Stimulated activated CD8-positive, alpha-beta memory T cell treated with anti-CD3 and anti-CD28 coated beads, Interleukin-2, amount 100 ng/mL, for 1 hour (primary cell): ENCODE measurements around the gene IGF1R.

Experiments used
- DNase-seq, 2 donors: peaks; one replicate each; pipeline ENCODE4 v3.0.0-alpha.2; 2020; ENCODE audit warnings: low read depth in 2 of 2

Gene IGF1R

DNA sequence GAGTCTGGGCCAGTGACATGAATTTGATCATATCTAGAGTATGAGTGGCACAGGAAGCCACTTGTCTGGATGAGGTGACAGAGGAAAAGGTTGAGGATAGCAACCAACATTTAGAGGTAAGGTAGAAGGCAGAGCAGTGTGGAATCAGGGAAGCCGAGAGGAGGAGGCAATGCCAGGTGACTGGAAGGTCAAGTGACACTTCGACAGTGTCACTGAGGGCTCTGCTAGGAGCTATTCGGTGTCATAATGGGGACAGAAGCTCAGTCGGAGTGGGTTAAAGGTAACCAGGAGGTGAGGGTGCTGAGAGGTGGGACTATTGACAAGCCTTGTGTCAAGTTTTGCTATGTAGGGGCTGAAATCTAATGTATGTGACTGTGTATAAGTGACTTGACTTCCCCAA lies 56.7 kb downstream of the IGF1R start:
- no peak for DNase-seq

DNA sequence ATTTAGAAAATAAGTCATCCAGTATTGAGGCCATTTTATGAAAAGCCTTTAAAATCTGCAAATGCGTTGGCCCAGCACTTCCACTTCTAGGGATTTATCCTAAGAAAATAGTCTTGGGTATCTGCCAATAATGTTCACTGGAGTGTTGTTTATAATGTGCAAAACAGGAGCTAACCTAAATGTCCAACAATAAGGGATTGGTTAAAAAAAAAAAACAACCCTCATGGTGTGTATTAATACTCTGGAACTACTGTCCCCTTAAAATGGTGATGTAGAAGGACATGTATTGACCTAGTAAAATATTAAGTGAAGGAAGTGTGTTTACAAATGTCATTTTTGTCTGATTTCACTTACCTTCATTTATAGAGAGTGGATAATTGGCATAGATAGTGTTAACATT lies 58.0 kb downstream of the IGF1R start:
- DNase-seq = no peak

DNA sequence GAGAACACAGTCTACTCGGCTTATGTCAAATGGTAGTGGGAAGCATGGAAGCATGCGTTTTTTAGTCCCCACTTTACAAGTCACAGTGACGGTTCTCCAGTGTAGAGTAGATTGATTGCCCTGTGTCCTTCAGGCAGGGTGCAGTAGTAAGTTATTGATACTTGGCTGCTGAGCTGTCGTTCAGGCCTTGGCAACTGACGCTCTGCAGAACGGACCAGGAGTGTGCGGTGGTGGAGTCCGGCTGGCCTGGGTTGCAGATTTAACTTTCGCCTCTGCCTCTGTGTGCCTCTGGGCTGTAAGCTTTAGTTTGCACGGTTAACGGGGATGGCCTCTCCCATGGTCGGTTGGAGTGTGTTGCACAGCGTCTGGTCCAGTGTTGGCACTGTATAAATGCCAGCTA lies 58.6 kb downstream of the IGF1R start:
- no peak for DNase-seq

DNA sequence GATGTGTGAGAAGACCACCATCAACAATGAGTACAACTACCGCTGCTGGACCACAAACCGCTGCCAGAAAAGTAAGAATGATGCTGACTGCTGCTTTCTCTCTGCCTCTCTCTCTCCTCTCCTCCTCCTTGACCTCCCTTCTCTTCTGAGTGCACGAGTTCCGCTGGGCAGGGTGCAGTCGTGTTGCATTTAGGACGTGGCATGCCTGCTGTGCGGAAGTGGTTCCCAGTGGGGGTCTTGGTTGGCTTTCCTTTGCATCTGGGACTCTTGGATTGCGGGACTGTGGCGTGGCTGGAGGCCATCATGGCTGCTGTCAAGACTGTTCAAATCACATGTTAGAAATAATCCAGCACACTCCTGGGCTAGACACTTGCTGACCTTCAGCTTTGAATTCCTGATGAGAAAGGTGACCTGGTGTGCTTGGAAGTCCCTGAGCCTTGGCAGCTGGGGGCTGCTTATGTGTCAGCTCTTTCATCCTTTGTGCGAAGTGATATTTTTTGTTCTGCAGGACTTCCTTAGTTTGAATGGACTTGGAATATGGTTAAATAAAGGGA lies 59.8 kb downstream of the IGF1R start:
- DNase-seq = no peak

DNA sequence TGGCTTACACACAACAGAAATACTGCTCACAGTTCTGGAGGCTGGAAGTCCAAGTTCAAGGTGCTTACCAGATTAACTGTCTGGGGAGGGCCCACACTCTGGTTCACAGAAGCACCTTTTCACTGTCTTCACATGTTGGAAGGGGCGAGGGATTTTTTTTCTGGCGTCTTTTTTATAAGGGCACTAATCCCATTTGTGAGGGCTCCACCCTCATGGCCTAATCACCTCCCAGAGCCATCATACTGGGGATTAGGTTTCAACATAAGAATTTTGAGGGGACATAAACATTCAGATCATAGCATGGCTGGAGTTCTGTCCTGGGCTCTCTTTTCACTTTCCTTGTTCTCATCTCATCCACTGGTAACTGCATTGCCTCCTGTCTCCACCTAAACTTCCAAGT lies 63.5 kb downstream of the IGF1R start:
- DNase-seq = no peak

DNA sequence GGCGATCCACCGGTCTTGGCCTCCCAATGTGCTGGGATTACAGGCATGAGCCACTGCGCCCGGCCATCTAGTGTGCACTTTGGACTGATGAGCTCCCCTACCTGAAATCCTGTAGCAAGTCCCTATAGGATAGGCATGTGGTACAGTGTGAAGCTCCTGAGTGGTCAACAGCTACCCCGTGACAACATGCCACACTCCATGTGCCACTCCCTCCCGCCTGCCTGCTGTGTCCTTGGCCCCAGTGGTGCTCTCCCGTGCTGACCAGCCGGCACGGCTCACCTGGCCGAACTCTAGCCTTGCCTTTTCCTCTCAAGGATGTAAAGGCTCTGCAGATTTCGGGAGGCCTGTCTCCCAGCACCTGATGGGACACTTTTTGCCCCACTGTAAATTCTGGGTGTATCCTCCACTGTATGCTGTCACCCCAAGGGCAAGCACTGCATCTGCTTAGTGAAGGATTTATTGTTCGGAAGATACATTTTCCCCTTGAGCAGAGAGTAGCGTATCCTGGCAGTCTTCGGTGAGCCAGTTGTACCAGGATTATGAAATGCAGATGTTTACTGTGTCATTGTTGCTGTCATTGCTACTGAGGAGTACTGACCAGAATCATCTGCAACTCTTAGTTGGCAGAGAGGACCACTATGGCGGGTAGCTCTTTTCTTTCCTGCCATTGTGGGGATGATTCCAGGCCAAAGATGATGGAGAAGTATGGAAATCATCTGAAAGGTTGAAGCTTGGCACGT lies 64.7 kb downstream of the IGF1R start:
- no peak for DNase-seq

DNA sequence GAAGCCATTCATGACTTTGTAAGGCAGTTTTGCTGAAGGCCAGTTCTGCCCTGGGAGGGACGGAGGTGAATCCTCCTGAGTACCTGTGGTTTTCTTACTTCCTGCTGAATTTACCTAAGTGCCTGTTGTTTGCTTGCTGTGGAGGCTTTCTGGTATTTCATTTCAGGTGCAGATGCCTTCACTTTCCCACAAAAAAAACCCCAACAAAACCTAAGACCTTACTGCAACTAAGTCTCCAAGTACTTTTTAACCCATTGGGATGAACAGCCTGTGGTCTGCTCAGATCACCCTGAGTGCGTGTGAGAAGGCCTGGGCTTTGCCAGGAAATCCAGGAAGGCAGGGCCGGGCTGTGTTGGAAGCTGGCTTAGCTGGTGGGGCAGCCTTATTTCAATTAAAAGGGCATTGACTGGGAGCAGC lies 65.3 kb downstream of the IGF1R start:
- no peak for DNase-seq

DNA sequence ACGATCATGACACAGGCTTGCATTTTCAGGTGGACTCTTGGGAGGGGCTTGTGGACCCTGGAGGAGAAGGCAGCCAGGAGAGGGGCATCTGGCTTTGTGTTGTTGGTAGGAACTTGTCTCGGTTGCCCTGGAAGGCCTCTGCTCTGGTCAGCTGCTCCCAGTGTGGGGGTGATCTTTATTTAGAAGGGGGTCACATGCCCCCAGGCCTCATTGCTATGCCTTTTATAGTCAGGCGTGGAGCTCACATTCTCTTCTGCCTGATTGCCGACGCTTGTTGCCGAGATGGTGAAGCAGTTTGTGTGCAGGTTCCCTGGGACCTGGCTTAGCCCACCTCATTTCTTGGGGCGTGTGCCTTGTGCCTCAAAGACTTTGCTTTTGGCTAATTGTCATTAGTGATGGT lies 66.6 kb downstream of the IGF1R start:
- no peak for DNase-seq

DNA sequence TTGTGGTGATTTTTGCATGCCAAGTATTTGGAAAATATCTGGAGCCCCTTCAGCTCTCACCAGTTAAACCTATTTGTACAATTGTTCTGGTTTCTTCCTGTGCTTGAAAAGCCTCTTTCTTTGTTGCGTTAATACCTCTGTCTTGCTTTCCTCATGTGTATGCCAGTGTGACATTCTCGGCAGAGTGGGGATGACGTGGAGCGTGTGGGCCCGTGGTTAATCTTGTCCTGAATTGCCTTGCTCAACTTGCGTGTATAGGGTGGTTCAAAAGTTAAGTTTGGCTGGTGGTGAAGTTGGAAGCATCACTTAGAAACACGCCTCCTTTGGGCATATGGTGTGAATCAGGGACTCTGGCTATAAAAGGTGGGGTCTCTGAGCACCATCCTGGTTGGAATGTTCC lies 67.1 kb downstream of the IGF1R start:
- DNase-seq = no peak

DNA sequence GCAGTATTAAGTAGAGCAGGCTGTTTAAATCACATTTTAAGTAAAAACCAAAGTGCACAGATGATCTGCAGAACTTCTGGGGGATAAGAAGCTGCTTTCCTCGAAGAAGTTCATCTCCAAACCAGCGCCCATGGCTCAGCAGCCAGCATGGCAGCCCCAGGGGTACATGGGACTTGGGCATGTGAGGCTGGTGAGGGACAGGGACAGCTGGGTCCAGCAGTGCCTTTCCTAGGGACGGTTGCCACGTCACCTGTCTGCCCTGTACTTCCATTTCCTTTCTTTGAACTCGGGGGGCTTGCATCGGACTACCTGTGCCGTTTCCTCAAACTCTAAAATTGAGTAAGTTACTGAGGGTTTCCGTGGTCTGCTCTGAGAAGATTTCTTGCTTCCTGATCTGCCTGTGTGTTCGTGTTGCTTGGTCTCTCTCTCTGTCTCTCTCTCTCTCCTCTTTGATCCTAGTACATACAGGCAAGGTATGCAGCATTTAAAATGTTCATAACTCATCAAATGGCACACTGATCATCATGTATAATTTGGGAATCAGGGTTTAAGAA lies 67.6 kb downstream of the IGF1R start:
- no peak for DNase-seq

DNA sequence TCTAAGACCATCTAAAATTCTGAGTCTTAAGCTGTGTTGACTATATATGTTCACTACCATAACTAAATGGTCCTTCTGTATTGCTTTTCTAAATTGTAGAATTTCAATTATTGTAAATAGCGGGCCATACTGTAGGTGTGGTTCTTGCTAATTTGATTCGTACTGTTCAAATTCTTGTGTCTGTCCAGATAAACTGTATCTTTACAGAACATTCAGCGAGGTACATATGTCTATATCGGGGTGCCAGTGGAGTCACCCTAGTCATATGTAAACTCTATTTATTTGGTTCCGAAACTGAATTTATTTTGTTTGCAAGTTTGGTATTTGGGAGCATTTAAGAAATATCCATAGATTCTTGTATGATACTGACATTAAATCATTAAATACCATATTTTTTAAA lies 69.0 kb downstream of the IGF1R start:
- DNase-seq = no peak

DNA sequence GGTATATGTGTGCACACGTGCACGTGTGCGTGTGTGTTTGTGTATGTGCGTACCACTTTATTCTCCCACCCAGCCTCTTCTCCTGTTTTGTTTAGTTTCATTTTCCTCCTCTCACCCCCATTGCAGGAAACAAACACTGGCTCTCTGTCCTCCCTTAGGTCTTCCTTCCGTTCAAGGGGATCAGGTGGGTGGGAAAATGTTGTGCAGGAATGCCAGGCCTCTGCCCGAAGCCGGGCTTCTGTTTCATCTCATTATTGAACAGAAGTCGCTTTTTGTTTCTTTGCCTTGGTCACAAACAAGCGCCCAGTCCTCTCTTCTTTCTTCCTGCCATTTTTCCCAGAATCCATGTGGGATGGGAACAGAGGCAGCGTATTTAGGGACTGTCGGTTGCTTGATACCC lies 69.6 kb downstream of the IGF1R start:
- DNase-seq = no peak

DNA sequence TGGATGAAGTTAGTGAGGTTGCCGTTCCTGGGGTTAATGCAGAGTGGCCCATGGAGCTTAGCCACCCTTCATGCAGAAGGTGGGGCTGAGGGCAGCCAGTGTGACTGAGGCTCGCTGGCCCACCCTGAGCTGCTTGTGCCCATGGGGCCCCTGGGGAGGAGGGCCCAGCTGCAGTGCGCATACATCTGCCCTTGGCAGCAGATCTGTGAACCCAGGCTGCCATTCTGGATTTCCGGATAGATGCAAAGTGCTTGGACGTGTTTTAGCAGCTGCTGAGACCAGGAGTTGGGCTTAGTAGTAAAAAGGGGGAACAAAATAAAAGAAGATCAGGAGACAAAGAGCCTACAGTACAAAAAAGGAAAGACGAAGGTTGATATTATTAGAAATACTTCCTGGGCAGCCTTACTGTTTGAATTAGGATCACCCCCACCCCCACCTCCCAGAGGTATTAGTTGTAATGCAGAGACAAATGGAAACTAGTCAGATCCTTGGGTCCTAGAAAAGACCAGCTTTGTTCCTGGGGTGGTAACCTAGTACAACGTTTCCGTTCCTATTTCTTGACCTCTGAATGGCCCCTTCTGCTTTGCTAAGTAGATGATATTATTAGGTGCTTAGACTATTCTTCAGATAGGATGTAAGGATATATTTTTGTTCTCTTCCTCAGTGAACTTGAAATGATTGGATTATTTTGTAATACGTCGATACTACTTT lies 70.2 kb downstream of the IGF1R start:
- no peak for DNase-seq

DNA sequence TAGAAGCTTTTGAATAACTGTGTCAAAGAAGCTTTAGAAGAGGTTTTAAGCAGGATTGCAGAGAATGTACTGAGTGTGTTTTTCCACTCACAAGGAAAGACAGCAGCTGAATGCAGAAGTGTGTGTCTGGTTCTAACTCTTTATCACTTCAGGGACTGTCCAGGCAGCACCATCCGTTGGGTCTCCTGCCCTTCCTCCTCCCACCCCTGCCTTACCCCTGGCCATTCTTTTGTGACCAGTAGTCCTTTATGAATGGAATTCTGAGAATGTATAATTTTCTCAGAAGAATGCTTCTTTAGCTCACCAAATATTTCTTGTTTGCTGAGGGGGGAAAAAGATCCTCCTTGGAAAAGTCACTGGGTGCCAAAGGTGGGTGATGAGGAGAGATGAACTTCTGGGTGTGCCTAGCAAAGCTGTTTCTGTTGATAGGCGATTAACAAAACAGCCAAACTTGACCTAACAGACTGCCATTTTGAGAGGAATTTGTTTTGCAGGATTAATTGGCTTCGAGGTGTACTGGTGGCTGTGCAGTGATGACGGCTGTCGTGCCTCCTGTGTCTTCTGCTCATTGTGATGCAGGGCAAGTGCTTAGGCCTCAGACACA lies 70.9 kb downstream of the IGF1R start:
- no peak for DNase-seq

DNA sequence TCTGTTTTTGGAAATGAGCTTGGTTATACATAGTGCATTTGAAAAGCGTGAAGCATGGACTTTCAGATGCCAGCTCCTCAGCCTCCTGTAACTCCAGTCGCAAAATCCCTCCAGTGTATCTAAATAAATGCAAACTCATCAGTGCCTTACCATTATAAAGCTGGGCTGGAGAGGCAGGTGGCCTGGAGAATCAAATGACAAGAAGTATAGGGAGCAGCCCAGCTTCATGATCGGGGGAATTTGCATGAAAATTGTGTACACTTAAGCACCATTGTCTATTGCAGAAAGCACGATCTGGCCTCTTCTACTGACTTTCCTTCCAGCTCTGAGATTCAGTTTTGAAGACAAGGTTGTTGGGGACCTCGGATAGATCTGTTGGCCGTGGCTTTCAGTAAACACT lies 71.7 kb downstream of the IGF1R start:
- no peak for DNase-seq

DNA sequence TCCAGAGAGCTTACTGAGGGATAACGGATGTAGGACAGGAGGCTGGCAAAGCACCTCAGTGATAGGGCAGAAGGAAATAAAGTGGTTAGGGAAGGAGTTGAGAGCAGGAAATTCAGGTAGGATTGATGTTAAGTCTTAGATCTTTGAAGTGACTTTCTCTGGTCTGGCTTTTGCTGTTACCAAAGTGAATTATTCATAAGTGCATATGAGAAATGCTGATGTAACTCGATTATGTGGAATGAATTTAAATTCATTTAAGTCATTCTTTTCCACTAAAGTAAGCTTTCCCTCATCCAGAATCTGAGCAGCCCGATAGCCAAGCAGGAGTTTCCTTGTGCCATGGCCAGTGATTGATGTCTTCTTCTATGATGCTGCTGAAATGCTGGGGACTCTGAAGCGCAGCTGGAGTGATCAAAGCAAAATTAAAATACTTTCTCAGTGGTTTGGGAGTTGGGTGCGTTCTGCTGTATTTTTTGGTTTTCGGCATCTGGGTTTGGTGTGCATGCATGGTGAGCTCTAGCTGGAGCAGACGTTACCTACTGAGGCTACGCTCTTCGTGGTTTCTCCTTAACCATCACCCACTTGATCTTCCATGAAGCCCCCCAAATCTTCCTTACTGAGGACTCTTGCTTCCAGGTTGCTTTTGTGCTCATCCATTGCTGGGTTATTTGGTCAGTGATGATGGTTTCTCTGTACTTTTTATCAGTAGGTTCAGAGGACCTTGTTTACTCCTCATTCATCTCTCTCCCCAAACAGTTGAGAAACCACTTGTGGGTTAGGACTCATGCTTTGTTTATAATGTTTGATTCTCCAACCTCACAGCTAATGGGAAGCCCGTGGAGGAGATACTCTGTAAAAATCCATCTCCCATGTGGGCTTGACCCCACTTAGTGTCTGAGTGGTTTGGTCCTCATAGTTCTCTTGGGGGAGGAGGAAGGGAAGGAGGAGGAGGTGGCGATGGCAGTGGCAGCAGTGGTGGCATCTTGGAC lies 72.5 kb downstream of the IGF1R start:
- no peak for DNase-seq

DNA sequence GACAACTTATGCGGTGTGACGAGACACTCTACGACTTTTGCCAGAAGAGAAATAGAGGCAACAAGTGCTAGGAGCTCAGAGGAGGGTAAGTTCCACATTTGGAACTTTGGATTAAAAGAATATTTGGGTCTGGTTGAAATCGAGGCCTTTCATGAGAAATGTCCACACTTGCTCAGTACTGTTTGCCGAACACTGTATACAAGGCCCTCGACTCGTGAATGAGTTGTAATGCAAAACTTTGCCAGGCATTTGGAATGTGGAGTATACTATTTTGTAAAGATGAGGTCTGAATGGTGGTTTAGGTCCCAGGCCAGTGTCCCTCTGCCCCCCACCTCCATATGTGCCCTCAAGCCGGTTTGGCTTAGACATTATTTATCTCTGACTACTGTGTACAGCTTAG lies 73.9 kb downstream of the IGF1R start:
- no peak for DNase-seq

DNA sequence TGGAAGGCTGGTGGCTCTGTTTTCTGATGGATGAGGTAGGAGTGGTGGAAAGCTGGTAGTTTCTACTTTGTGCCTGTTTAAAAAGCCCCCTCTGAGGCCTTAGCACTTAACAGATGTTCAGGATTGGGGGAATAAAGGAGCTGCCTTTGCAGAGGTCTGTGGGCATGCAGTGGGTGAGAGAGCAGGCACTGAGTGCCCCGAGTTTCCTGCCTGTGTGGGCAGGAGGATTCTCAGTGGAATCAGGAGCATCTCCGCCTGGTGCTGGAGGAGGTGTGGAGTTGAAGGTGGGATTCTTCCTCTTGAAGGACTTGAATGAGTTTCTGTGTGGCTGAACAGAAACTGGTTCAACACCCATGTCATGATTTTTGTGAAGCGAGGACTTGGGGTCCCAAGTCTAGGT lies 74.3 kb downstream of the IGF1R start:
- DNase-seq = no peak

DNA sequence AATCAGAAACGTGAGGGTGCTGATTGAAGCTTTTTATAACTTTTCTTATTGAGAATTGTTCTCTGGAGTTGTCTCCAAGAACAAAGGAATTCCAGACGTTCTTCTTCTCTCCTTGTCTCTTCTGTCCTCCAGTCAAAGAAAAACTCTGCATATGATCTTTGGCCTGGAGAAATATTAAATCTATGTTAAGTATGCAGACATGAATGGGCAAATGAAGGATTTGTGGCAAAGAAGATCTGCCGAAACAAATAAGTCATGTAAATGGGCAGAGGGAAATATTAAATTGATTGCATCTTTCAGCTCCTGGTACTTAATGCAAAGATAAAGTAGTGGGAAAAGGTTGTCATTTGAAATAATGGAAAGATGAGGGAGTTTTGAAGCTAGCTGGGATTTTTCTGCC lies 74.9 kb downstream of the IGF1R start:
- no peak for DNase-seq

DNA sequence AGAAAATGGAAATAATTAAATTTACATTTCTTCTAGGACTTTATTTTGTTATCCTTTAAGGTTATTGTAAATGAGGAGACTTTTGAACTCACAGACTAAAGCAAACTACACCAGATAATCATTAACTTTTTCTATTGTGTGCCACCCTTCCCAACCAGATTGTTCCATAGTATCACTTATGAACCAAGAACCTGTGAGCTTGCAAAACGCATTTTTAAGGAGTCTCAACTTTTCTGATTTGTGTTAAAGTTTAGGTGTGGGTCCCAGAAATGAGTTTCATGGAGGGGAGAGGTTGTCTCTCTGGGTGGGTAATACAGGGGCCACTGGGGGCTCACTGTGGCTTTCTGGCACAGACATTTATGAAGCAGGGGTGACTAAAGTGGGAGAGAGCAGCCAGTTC lies 75.7 kb downstream of the IGF1R start:
- no peak for DNase-seq

DNA sequence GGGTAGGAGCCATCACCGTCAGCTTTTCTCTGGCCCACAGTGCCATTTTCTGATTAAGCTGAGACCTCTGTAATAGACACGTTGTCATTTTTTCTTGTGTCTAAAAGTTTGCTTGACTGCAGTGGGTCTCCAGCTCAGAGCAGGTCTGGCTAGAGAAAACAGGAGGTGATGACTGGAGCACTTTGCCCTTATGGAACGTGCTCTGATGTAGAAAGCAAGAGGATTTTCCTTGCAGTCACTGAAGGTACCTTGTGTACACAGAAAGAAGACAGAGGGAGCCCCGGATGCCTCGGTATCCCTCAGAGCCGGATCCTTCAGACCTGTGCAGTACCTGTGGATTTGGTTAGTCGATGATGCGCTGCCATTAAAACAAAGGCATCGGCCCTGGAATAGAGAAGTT lies 76.2 kb downstream of the IGF1R start:
- DNase-seq = no peak
